Trophoblast cell (in vitro differentiated cells and primary cell): ENCODE measurements around the gene APOBEC4.

Experiments used
- DNase-seq, 2 donors: peaks; one replicate each; pipeline ENCODE4 v3.0.0-alpha.2; 2016
- H2AFZ ChIP-seq: 2 replicates; pipeline ENCODE4 v1.6.1; 2013; ENCODE audit warnings: low read length, moderate library complexity, mild to moderate bottlenecking; ENCODE audit not compliant: insufficient read depth, poor library complexity
- H2AK5ac ChIP-seq: 2 replicates; pipeline ENCODE4 v1.6.1; 2013; ENCODE audit warnings: mild to moderate bottlenecking, low read length
- H2BK120ac ChIP-seq: 2 replicates; pipeline ENCODE4 v1.6.1; 2013; ENCODE audit warnings: low read length, mild to moderate bottlenecking, moderate library complexity; ENCODE audit not compliant: insufficient read depth, poor library complexity
- H2BK12ac ChIP-seq: 2 replicates; pipeline ENCODE4 v1.6.1; 2013; ENCODE audit warnings: mild to moderate bottlenecking, low read length, moderate library complexity
- H2BK5ac ChIP-seq: 2 replicates; pipeline ENCODE4 v1.6.1; 2013; ENCODE audit warnings: low read length, low read depth, moderate library complexity, mild to moderate bottlenecking; ENCODE audit not compliant: poor library complexity
- H3K14ac ChIP-seq: 2 replicates; pipeline ENCODE4 v1.6.1; 2013; ENCODE audit warnings: mild to moderate bottlenecking, low read length
- H3K18ac ChIP-seq: 2 replicates; pipeline ENCODE4 v1.6.1; 2013; ENCODE audit warnings: mild to moderate bottlenecking, low read length
- H3K23ac ChIP-seq: 2 replicates; pipeline ENCODE4 v1.6.1; 2013; ENCODE audit warnings: low read length
- H3K27ac ChIP-seq: 2 replicates; pipeline ENCODE4 v1.5.1; 2013; ENCODE audit warnings: low read depth, mild to moderate bottlenecking, inconsistent platforms, low read length, moderate library complexity
- H3K27me3 ChIP-seq: 2 replicates; pipeline ENCODE4 v1.6.1; 2013; ENCODE audit warnings: inconsistent platforms, mild to moderate bottlenecking, low read length, moderate library complexity; ENCODE audit not compliant: insufficient read depth
- H3K36me3 ChIP-seq, 2 experiments: 1 replicate in 1 of 2; 2 replicates in 1 of 2; pipeline ENCODE4 v1.6.1; 2013; ENCODE audit warnings: low read length in 2 of 2, mild to moderate bottlenecking in 2 of 2, moderate library complexity in 1 of 2; ENCODE audit not compliant: insufficient read depth in 2 of 2, control insufficient read depth in 1 of 2
- H3K4ac ChIP-seq: 2 replicates; pipeline ENCODE4 v1.6.1; 2013; ENCODE audit warnings: low read depth, mild to moderate bottlenecking, low read length, moderate library complexity
- H3K4me1 ChIP-seq, 2 experiments: 1 replicate in 1 of 2; 2 replicates in 1 of 2; pipeline ENCODE4 v1.6.1; 2013; ENCODE audit warnings: low read length in 2 of 2, mild to moderate bottlenecking in 2 of 2, moderate library complexity in 1 of 2; ENCODE audit not compliant: insufficient read depth in 2 of 2, control insufficient read depth in 1 of 2
- H3K4me2 ChIP-seq: 2 replicates; pipeline ENCODE4 v1.6.1; 2013; ENCODE audit warnings: inconsistent platforms, mild to moderate bottlenecking, low read length, moderate library complexity
- H3K4me3 ChIP-seq: 2 replicates; pipeline ENCODE4 v1.5.1; 2013; ENCODE audit warnings: mild to moderate bottlenecking, low read depth, low read length, inconsistent platforms
- H3K79me1 ChIP-seq: one replicate; pipeline ENCODE4 v1.6.1; 2013; ENCODE audit warnings: low read length
- H3K79me2 ChIP-seq: 2 replicates; pipeline ENCODE4 v1.6.1; 2013; ENCODE audit warnings: low read length, mild to moderate bottlenecking; ENCODE audit not compliant: control insufficient read depth, insufficient read depth, poor library complexity
- H3K9ac ChIP-seq: 2 replicates; pipeline ENCODE4 v1.6.1; 2013; ENCODE audit warnings: mild to moderate bottlenecking, low read length
- H3K9me3 ChIP-seq: 2 replicates; pipeline ENCODE4 v1.6.1; 2013; ENCODE audit warnings: low read depth, mild to moderate bottlenecking, control low read depth, inconsistent platforms, low read length; ENCODE audit not compliant: insufficient read depth
- H4K12ac ChIP-seq: 2 replicates; pipeline ENCODE4 v1.6.1; 2013; ENCODE audit warnings: low read depth, mild to moderate bottlenecking, low read length, moderate library complexity
- H4K8ac ChIP-seq: 2 replicates; pipeline ENCODE4 v1.6.1; 2013; ENCODE audit warnings: low read depth, mild to moderate bottlenecking, low read length, moderate library complexity
- H4K91ac ChIP-seq: one replicate; pipeline ENCODE4 v1.6.1; 2013; ENCODE audit warnings: low read depth, mild to moderate bottlenecking, low read length, moderate library complexity
- WGBS: extraction: QIAGEN DNeasy Blood & Tissue Kit; methylation state at CpG from one replicate; pipeline ENCODE4 v1.1.7; 2013; ENCODE audit warnings: missing lambda C conversion rate; ENCODE audit not compliant: insufficient read length, insufficient coverage; ENCODE audit errors: extremely low coverage; 5-methylcytosine and 5-hydroxymethylcytosine counted together

The APOBEC4 gene

DNA sequence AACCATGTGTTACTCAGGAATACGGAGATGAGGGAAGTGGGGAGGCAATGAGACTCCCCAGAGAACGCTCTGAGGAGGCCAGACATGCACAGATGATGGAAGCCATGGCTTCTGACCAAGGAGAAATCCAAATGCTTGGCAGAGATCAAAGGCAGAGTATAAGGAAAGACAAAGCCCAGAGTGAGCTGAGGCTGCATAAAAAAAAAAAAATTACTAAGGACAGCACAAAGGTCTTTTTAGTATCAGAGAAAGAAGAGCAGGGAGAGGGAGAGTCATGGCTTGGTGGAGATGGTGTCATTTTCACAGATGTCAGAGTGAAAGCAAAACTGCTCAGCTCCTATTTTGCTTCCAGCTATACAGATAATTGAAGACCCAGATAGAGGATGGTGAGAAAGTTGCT, 54.7 kb downstream of the APOBEC4 start:
- Histone ChIP-seq H3K9ac (no peak overlapping the region), H2AK5ac (no peak overlapping the region), H3K4ac (no peak overlapping the region), H3K36me3 (no peaks in the 10 kb centered on the region), H4K12ac (no peak overlapping the region), H3K4me3 (no peak overlapping the region), H2BK120ac (no peak overlapping the region), H3K23ac (no peak overlapping the region), H3K14ac (no peak overlapping the region), H3K79me1 (no peaks in the 10 kb centered on the region), H2BK5ac (no peak overlapping the region), H4K91ac (no peak overlapping the region), H2AFZ (no peak overlapping the region), H3K18ac (no peak overlapping the region), H3K27ac (no peak overlapping the region), H3K79me2 (no peaks in the 10 kb centered on the region), H3K27me3 (no peaks in the 10 kb centered on the region), H3K9me3 (no peaks in the 10 kb centered on the region), H4K8ac (no peak overlapping the region), H2BK12ac (no peak overlapping the region), H3K4me2 (no peak overlapping the region), H3K4me1 (peaks cover 0 to 3% of the 10 kb centered on the region in 2 experiments)
- WGBS: no CpG with 5 or more reads among the region's 2 CpGs
- DNase-seq: no peak

DNA sequence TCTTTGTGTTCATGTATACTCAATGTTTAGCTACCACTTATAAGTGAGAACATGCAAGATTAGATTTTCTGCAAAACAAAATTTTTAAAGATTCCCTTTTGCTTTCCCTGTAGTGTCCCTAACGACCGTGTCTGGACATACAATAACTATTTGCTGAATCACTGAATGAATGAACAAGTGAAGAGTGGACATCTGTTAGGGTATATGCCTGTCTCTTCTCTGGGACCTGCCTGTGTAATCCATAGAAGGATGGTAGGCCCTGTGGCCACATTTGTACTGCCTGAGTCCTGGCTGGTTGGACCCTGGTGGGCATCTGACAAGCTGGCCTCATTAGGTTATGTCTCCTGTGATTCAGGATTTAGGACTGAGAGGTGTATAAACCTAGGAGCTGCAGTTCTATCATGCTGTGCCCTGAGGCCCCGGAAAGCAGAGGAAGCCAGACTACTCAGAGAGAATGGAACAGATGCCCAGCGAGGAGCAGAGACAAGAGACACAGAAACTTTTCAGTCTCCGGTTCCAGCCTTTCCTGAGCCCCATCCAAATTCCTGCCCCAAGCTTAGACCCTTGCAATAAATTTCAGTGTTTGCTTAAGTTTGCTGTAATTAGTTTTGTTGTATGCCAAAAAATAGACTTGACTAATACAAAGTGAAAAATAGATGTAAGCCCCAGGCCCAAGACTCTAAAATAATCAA, 55.3 kb downstream of the APOBEC4 start:
- no peaks in the 10 kb centered on the region for H3K9me3 ChIP-seq
- H3K4me1 ChIP-seq: peaks cover 0 to 6% of the 10 kb centered on the region in 2 experiments
- no peak overlapping the region for H3K9ac ChIP-seq
- H3K36me3 ChIP-seq: no peaks in the 10 kb centered on the region
- no peak overlapping the region for H3K18ac ChIP-seq
- H3K4me2 ChIP-seq: no peak overlapping the region
- no peak overlapping the region for H2BK12ac ChIP-seq
- no peaks in the 10 kb centered on the region for H3K79me2 ChIP-seq
- H2BK120ac ChIP-seq: no peak overlapping the region
- no peak overlapping the region for H2BK5ac ChIP-seq
- H3K4me3 ChIP-seq: no peak overlapping the region
- no peaks in the 10 kb centered on the region for H3K27me3 ChIP-seq
- DNase-seq: no peak
- H3K23ac ChIP-seq: no peak overlapping the region
- H3K79me1 ChIP-seq: no peaks in the 10 kb centered on the region
- H2AK5ac ChIP-seq: no peak overlapping the region
- WGBS: no CpG with 5 or more reads among the region's 5 CpGs
- no peak overlapping the region for H4K12ac ChIP-seq
- H4K8ac ChIP-seq: no peak overlapping the region
- H4K91ac ChIP-seq: no peak overlapping the region
- H3K4ac ChIP-seq: no peak overlapping the region
- H3K27ac ChIP-seq: no peak overlapping the region
- no peak overlapping the region for H2AFZ ChIP-seq
- H3K14ac ChIP-seq: no peak overlapping the region

DNA sequence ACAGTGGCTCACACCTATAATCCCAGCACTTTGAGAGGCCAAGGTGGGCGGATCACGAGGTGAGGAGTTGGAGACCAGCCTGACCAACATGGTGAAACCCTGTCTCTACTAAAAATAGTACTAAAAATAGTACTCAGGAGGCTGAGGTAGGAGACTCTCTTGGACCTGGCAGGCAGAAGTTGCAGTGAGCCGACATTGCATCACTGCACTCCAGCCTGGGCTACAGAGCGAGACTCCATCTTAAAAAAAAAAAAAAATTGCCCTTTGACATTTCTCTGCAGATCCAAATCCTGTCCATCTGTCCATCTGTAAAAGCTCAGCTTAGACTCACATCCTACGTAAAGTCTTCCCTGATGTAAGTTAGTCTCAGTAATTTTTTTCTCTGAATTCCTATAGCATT, 56.6 kb downstream of the APOBEC4 start:
- Histone ChIP-seq H2AFZ (no peak overlapping the region), H2BK120ac (no peak overlapping the region), H3K4me1 (peaks cover 0 to 6% of the 10 kb centered on the region in 2 experiments), H3K36me3 (no peaks in the 10 kb centered on the region), H2BK12ac (no peak overlapping the region), H3K79me2 (no peaks in the 10 kb centered on the region), H3K4ac (no peak overlapping the region), H3K79me1 (no peaks in the 10 kb centered on the region), H4K8ac (no peak overlapping the region), H3K27ac (no peak overlapping the region), H3K4me2 (no peak overlapping the region), H3K14ac (no peak overlapping the region), H3K27me3 (no peaks in the 10 kb centered on the region), H2AK5ac (no peak overlapping the region), H3K4me3 (no peak overlapping the region), H3K18ac (no peak overlapping the region), H3K9ac (no peak overlapping the region), H3K23ac (no peak overlapping the region), H3K9me3 (no peaks in the 10 kb centered on the region), H4K12ac (no peak overlapping the region), H4K91ac (no peak overlapping the region), H2BK5ac (no peak overlapping the region)
- WGBS: no CpG with 5 or more reads among the region's 5 CpGs
- DNase-seq: no peak
